HG03045 (cell line): ENCODE measurements around the gene HUNK.
"Not testable (repeated sequence)": the region's sequence is repeated elsewhere in the genome, so short reads cannot be mapped to it uniquely, and the experiment has no call there.

Experiments used
- ATAC-seq: cut with Tn5 transposase; IDR thresholded peaks from one replicate; pipeline ENCODE4 v1.9.1; 2021; ENCODE audit warnings: mild to moderate bottlenecking, moderate library complexity; ENCODE audit not compliant: unreplicated experiment

HUNK gene

DNA sequence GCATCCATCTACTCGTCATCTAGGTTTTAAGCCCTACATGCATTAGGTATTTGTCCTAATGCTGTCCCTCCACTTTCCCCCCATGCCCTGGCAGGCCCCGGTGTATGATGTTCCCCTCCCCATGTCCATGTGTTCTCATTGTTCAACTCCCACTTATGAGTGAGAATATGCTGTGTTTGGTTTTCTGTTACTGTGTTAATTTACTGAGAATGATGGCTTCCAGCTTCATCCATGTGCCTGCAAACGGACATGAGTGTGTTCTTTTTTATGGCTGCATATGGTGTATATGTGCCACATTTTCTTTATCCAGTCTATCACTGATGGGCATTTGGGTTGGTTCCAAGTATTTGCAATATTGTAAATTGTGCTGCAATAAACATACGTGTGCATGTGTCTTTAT lies 165.9 kb downstream of the HUNK start:
- ATAC-seq: not testable (repeated sequence)

- no peak for ATAC-seq
Measured at GRCh38 chr21:32043458-32043857, 170.6 kb downstream of the HUNK start.

DNA sequence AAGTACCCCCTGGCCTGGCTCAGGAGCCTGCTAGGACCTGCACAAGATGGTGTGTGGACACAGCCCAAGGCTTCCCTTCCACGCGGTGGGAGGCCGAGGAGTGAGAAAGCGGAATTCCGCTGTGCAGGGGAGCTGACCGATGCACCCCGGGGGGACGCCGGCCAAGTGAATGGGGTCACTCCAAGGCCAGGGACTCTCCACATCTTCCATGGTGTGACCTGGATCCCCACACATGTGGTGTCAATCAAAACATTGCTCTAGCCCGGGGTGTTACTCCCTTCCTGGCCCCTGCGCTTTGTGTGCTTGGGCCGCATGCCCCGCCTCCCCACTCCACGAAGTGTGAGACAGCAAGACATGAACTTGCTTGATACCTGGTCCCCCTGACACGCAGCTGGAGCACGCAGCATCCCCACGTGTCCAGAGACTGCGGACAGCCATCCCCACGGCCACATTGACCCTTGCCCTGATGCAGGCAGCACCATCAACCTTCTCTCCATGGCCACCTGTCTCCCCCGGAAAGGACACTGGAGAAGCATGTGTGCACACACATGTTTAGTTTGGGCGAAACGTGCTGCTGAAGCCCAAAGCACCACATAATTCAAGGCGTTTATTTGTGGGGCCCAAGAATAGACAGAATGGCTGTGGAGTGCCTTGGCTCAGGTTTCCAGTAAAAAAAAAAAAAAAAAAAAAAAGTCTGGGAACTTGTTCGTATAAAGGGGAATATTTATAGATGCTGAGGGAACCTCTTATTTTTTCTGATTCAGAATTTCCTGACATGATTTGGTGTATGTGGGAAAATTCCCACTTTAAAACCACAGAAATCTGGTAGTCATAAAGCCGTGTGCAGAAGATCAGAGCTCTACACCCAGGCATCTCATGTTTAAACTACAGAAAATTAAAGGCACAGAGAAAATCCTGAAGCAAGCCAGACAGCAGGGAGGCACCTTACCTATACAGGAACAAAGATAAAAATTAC lies 171.7 kb downstream of the HUNK start:
- no peak for ATAC-seq

GRCh38 chr21:32046191-32046590 lies 173.4 kb downstream of the HUNK start:
- ATAC-seq: no peak

- ATAC-seq: no peak
Measured at GRCh38 chr21:32048353-32048752, 175.5 kb downstream of the HUNK start.
